Measurements from ENCODE around the gene ACSL1.

ACSL1 gene

GRCh38 chr4:184810720-184811119 is 15.0 kb downstream of the ACSL1 start:
- no peak for DNase-seq

- no peak for DNase-seq
Observed at GRCh38 chr4:184808713-184809050, 17.1 kb downstream of the ACSL1 start.

GRCh38 chr4:184807797-184808712 is 17.7 kb downstream of the ACSL1 start:
- peak; percentile 16 for DNase-seq

GRCh38 chr4:184807256-184807655 is 18.5 kb downstream of the ACSL1 start:
- DNase-seq: no peak

GRCh38 chr4:184806711-184807110 is 19.1 kb downstream of the ACSL1 start:
- no peak for DNase-seq

GRCh38 chr4:184806229-184806550 is 19.6 kb downstream of the ACSL1 start:
- no peak for DNase-seq

- peak; percentile 0 for DNase-seq
Observed at GRCh38 chr4:184805462-184806228, 20.1 kb downstream of the ACSL1 start.

- DNase-seq: no peak
Observed at GRCh38 chr4:184804621-184805020, 21.1 kb downstream of the ACSL1 start.

- no peak for DNase-seq
Observed at GRCh38 chr4:184803874-184804273, 21.9 kb downstream of the ACSL1 start.

- no peak for DNase-seq
Observed at GRCh38 chr4:184803133-184803532, 22.6 kb downstream of the ACSL1 start.

- DNase-seq: no peak
Observed at GRCh38 chr4:184802697-184803015, 23.1 kb downstream of the ACSL1 start.

GRCh38 chr4:184801781-184802696 is 23.7 kb downstream of the ACSL1 start:
- no peak for DNase-seq

- no peak for DNase-seq
Observed at GRCh38 chr4:184798504-184798903, 27.3 kb downstream of the ACSL1 start.

GRCh38 chr4:184796906-184797305 is 28.9 kb downstream of the ACSL1 start:
- no peak for DNase-seq

GRCh38 chr4:184795214-184795844 is 30.4 kb downstream of the ACSL1 start:
- no peak for DNase-seq

GRCh38 chr4:184794470-184794869 is 31.3 kb downstream of the ACSL1 start:
- no peak for DNase-seq

GRCh38 chr4:184793735-184794355 is 31.9 kb downstream of the ACSL1 start:
- DNase-seq: no peak

GRCh38 chr4:184792950-184793555 is 32.7 kb downstream of the ACSL1 start:
- DNase-seq: no peak

GRCh38 chr4:184792334-184792733 is 33.4 kb downstream of the ACSL1 start:
- no peak for DNase-seq

- no peak for DNase-seq
Observed at GRCh38 chr4:184790826-184791225, 34.9 kb downstream of the ACSL1 start.

- no peak for DNase-seq
Observed at GRCh38 chr4:184787766-184788503, 37.8 kb downstream of the ACSL1 start.

All from NCI-H1105 treated with DMSO at 0.1 percent for 48 hours (cell line).